ENCODE measurements around the gene CD68. TPM values are rescaled to one million over a fixed set of nuclear protein-coding genes. Genes with fewer than 3 reads are reported as not detected.
"Not testable (repeated sequence)": the region's sequence is repeated elsewhere in the genome, so short reads cannot be mapped to it uniquely, and the experiment has no call there.

Gene CD68
- total RNA-seq, 1 donor from 2014 or later, result 286 TPM

GRCh38 chr17:7613769-7614424, 34.5 kb downstream of the CD68 start:
- no peak for DNase-seq (ENCODE audit: low spot score)

- peak; percentile 100 for DNase-seq (ENCODE audit: low spot score)
These were observed 35.2 kb downstream of the CD68 start, which contains the start of gene FXR2 for GRCh38 chr17:7614425-7615264. TSS of gene FXR2 (minus strand) at chr17:7614897. CDS start at chr17:7614532, 365 bp downstream.

GRCh38 chr17:7615265-7615747, 35.9 kb downstream of the CD68 start:
- DNase-seq (ENCODE audit: low spot score), result no peak

GRCh38 chr17:7618608-7619007, 39.2 kb downstream of the CD68 start:
- no peak for DNase-seq (ENCODE audit: low spot score)

- DNase-seq (ENCODE audit: low spot score), result no peak
These were observed 41.4 kb downstream of the CD68 start for GRCh38 chr17:7620835-7621234.

- no peak for DNase-seq (ENCODE audit: low spot score)
These were observed 44.2 kb downstream of the CD68 start for GRCh38 chr17:7623661-7624060.

- not testable (repeated sequence) for DNase-seq (ENCODE audit: low spot score)
These were observed 46.3 kb downstream of the CD68 start for GRCh38 chr17:7625749-7626148.

- DNase-seq (ENCODE audit: low spot score), result no peak
These were observed 46.9 kb downstream of the CD68 start for GRCh38 chr17:7626307-7626706.

GRCh38 chr17:7626956-7627249, 47.5 kb downstream of the CD68 start:
- DNase-seq (ENCODE audit: low spot score), result no peak

GRCh38 chr17:7627250-7628121, 48.0 kb downstream of the CD68 start, which contains the start of gene SAT2:
TSS of gene SAT2 (minus strand) at chr17:7627821. CDS start at chr17:7627635, 186 bp downstream.
- peak; percentile 96 for DNase-seq (ENCODE audit: low spot score)

- DNase-seq (ENCODE audit: low spot score), result no peak
These were observed 50.6 kb downstream of the CD68 start, which contains the start of gene SHBG for GRCh38 chr17:7629939-7630571. TSS of gene SHBG (plus strand) at chr17:7630135. CDS start at chr17:7630173, 38 bp downstream.

Other genes starting within 250 kb of the CD68 start
- 18.8 TPM for gene ACAP1, start 243.1 kb upstream of the CD68 start, total RNA-seq
- 11.9 TPM for gene KCTD11, start 227.5 kb upstream of the CD68 start, total RNA-seq
- not detected for gene TMEM95, start 224.5 kb upstream of the CD68 start, total RNA-seq
- gene TNK1, start 198.5 kb upstream of the CD68 start, total RNA-seq, result 0.71 TPM
- gene PLSCR3, start 185.1 kb upstream of the CD68 start, total RNA-seq, result 42.6 TPM
- gene TMEM256, start 175.5 kb upstream of the CD68 start, total RNA-seq, result 68.7 TPM
- gene NLGN2, start 171.8 kb upstream of the CD68 start, total RNA-seq, result 21.0 TPM
- not detected for gene SPEM1, start 159.3 kb upstream of the CD68 start, total RNA-seq
- not detected for gene SPEM2, start 154.0 kb upstream of the CD68 start, total RNA-seq
- not detected for gene SPEM3, start 150.8 kb upstream of the CD68 start, total RNA-seq
- 3.2 TPM for gene TMEM102, start 144.2 kb upstream of the CD68 start, total RNA-seq
- 2.4 TPM for gene FGF11, start 140.1 kb upstream of the CD68 start, total RNA-seq
- 6.8 TPM for gene CHRNB1, start 134.6 kb upstream of the CD68 start, total RNA-seq
- gene ZBTB4, start 100.0 kb upstream of the CD68 start, total RNA-seq, result 72.5 TPM
- not detected for gene SLC35G6, start 98.2 kb upstream of the CD68 start, total RNA-seq
- gene POLR2A, start 95.3 kb upstream of the CD68 start, total RNA-seq, result 102 TPM
- gene TNFSF12, start 30.6 kb upstream of the CD68 start, total RNA-seq, result 43.0 TPM
- 26.3 TPM for gene TNFSF13, start 20.9 kb upstream of the CD68 start, total RNA-seq
- 48.7 TPM for gene SENP3, start 17.7 kb upstream of the CD68 start, total RNA-seq
- 55.2 TPM for gene MPDU1, start 4.2 kb downstream of the CD68 start, total RNA-seq
- gene SOX15, start 10.5 kb downstream of the CD68 start, total RNA-seq, result not detected
- 36.1 TPM for gene FXR2, start 35.3 kb downstream of the CD68 start, total RNA-seq
- 73.6 TPM for gene SAT2, start 48.2 kb downstream of the CD68 start, total RNA-seq
- gene SHBG, start 50.5 kb downstream of the CD68 start, total RNA-seq, result 0.71 TPM
- gene ATP1B2, start 71.3 kb downstream of the CD68 start, total RNA-seq, result 1.4 TPM
- gene TP53, start 107.9 kb downstream of the CD68 start, total RNA-seq, result 42.3 TPM
- gene WRAP53, start 108.8 kb downstream of the CD68 start, total RNA-seq, result 4.9 TPM
- gene EFNB3, start 125.6 kb downstream of the CD68 start, total RNA-seq, result 0.58 TPM
- gene DNAH2, start 138.1 kb downstream of the CD68 start, total RNA-seq, result 0.26 TPM